ENCODE data around the gene MARCO. TPM values are rescaled to one million over a fixed set of nuclear protein-coding genes. Genes with fewer than 3 reads are reported as not detected.

The MARCO gene
- polyA plus RNA-seq, 1 donor from 2014 or later: not detected

DNA sequence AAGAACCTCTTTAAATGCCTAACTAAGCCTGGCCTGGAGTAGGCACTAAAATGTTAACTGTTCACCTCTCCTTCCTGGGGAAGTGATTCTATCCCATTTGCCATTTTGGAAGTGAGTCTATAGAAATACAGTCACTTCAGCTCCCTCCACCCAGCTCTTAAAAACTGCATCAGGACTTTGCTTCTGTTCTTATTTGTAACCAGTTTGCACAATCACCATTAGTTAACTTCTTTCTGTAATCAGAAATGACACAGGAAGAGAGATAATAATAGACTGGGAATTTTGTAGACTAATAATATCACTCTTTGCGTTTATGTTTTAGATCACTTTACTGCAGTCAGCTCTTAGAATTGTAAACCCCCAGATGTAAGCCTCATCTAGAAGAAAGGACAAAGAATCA lies 16.0 kb upstream of the MARCO start:
- Histone ChIP-seq H3K9me3 (ENCODE audit: low read length) (peaks cover 4% of the 10 kb centered on the region), H3K9me2 (ENCODE audit: insufficient read depth, low read length) (no peaks in the 10 kb centered on the region), H3K79me2 (replicated peaks; ENCODE audit: insufficient read depth, low read length) (no peaks in the 10 kb centered on the region), H3K36me3 (ENCODE audit: insufficient read depth, low read length) (no peaks in the 10 kb centered on the region), H3K27ac (ENCODE audit: low read length) (no peak overlapping the region), H4K20me1 (ENCODE audit: insufficient read depth) (no peaks in the 10 kb centered on the region), H3K4me2 (ENCODE audit: low read length) (no peak overlapping the region), H3K27me3 (ENCODE audit: insufficient read depth, low read depth, low read length) (no peaks in the 10 kb centered on the region), H2AFZ (ENCODE audit: low read depth, low read length) (no peak overlapping the region), H3K9ac (ENCODE audit: low read length) (no peak overlapping the region), H3K4me3 (ENCODE audit: low read length) (no peak overlapping the region), H3F3A (ENCODE audit: insufficient read depth, low read length, poor library complexity, severe bottlenecking) (no peaks in the 10 kb centered on the region)
- TF ChIP-seq EZH2 (IDR thresholded peaks at IDR 0.05; ENCODE audit: borderline replicate concordance, insufficient read depth, low read length, poor library complexity, severe bottlenecking) (no peak), RAD21 (conservative IDR thresholded peaks at IDR 0.05) (no peak), POLR2AphosphoS5 (IDR thresholded peaks at IDR 0.05) (no peak), EP300 (conservative IDR thresholded peaks at IDR 0.05; ENCODE audit: poor library complexity, severe bottlenecking) (no peak), SMC3 (conservative IDR thresholded peaks at IDR 0.05; ENCODE audit: poor library complexity) (no peak), TAF1 (IDR thresholded peaks at IDR 0.05; ENCODE audit: low read depth) (no peak)
- TF ChIP-seq, protein P1, sequence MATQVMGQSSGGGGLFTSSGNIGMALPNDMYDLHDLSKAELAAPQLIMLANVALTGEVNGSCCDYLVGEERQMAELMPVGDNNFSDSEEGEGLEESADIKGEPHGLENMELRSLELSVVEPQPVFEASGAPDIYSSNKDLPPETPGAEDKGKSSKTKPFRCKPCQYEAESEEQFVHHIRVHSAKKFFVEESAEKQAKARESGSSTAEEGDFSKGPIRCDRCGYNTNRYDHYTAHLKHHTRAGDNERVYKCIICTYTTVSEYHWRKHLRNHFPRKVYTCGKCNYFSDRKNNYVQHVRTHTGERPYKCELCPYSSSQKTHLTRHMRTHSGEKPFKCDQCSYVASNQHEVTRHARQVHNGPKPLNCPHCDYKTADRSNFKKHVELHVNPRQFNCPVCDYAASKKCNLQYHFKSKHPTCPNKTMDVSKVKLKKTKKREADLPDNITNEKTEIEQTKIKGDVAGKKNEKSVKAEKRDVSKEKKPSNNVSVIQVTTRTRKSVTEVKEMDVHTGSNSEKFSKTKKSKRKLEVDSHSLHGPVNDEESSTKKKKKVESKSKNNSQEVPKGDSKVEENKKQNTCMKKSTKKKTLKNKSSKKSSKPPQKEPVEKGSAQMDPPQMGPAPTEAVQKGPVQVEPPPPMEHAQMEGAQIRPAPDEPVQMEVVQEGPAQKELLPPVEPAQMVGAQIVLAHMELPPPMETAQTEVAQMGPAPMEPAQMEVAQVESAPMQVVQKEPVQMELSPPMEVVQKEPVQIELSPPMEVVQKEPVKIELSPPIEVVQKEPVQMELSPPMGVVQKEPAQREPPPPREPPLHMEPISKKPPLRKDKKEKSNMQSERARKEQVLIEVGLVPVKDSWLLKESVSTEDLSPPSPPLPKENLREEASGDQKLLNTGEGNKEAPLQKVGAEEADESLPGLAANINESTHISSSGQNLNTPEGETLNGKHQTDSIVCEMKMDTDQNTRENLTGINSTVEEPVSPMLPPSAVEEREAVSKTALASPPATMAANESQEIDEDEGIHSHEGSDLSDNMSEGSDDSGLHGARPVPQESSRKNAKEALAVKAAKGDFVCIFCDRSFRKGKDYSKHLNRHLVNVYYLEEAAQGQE (IDR thresholded peaks at IDR 0.05; ENCODE audit: borderline replicate concordance): no peak
- TF ChIP-seq, protein P2, sequence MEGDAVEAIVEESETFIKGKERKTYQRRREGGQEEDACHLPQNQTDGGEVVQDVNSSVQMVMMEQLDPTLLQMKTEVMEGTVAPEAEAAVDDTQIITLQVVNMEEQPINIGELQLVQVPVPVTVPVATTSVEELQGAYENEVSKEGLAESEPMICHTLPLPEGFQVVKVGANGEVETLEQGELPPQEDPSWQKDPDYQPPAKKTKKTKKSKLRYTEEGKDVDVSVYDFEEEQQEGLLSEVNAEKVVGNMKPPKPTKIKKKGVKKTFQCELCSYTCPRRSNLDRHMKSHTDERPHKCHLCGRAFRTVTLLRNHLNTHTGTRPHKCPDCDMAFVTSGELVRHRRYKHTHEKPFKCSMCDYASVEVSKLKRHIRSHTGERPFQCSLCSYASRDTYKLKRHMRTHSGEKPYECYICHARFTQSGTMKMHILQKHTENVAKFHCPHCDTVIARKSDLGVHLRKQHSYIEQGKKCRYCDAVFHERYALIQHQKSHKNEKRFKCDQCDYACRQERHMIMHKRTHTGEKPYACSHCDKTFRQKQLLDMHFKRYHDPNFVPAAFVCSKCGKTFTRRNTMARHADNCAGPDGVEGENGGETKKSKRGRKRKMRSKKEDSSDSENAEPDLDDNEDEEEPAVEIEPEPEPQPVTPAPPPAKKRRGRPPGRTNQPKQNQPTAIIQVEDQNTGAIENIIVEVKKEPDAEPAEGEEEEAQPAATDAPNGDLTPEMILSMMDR (IDR thresholded peaks at IDR 0.05; ENCODE audit: poor library complexity, severe bottlenecking): no peak

DNA sequence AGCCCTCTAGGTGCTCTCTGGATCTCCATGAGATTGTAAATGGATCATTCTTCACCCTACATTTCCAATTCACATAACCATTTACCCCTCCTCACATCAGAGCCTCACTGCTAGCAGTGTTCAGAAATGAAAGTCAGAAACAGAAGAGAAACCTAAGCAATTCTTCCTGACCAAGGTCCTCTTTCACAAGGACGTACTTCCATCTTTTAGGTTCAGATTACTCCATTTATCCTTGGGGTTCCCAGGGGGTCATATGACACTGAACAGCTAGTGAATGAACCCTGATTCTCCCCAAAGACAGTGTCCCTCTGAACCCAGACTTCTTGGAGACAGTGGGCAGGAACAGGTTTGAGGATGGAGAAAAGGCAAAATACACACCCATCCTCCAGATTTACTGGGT lies 12.9 kb upstream of the MARCO start:
- Histone ChIP-seq H3K4me2 (ENCODE audit: low read length) (no peak overlapping the region), H3K79me2 (replicated peaks; ENCODE audit: insufficient read depth, low read length) (no peaks in the 10 kb centered on the region), H3K36me3 (ENCODE audit: insufficient read depth, low read length) (no peaks in the 10 kb centered on the region), H3K9me3 (ENCODE audit: low read length) (peaks cover 10% of the 10 kb centered on the region), H3K9me2 (ENCODE audit: insufficient read depth, low read length) (no peaks in the 10 kb centered on the region), H3K4me3 (ENCODE audit: low read length) (no peak overlapping the region), H3K9ac (ENCODE audit: low read length) (no peak overlapping the region), H3K27me3 (ENCODE audit: insufficient read depth, low read depth, low read length) (no peaks in the 10 kb centered on the region), H3K27ac (ENCODE audit: low read length) (no peak overlapping the region), H2AFZ (ENCODE audit: low read depth, low read length) (no peak overlapping the region), H3F3A (ENCODE audit: insufficient read depth, low read length, poor library complexity, severe bottlenecking) (no peaks in the 10 kb centered on the region), H4K20me1 (ENCODE audit: insufficient read depth) (no peaks in the 10 kb centered on the region)
- TF ChIP-seq, protein P2 (IDR thresholded peaks at IDR 0.05; ENCODE audit: poor library complexity, severe bottlenecking): no peak
- TF ChIP-seq RAD21 (conservative IDR thresholded peaks at IDR 0.05): no peak
- no peak for TF ChIP-seq POLR2AphosphoS5 (IDR thresholded peaks at IDR 0.05)
- no peak for TF ChIP-seq EZH2 (IDR thresholded peaks at IDR 0.05; ENCODE audit: borderline replicate concordance, insufficient read depth, low read length, poor library complexity, severe bottlenecking)
- TF ChIP-seq, protein P1 (IDR thresholded peaks at IDR 0.05; ENCODE audit: borderline replicate concordance): no peak
- TF ChIP-seq MXI1 (conservative IDR thresholded peaks at IDR 0.05; ENCODE audit: poor library complexity, severe bottlenecking): no peak
- TF ChIP-seq SMC3 (conservative IDR thresholded peaks at IDR 0.05; ENCODE audit: poor library complexity): no peak
- TF ChIP-seq EP300 (conservative IDR thresholded peaks at IDR 0.05; ENCODE audit: poor library complexity, severe bottlenecking): no peak
- TF ChIP-seq TAF1 (IDR thresholded peaks at IDR 0.05; ENCODE audit: low read depth): no peak

Measured in neural cell (in vitro differentiated cells).